GM12878 (cell line): ENCODE results near the gene SLA2. TPM values are rescaled to one million over a fixed set of nuclear protein-coding genes. Genes with fewer than 3 reads are reported as not detected.

Experiments used
- ATAC-seq: fragments of 200-7000 bp; cut with Tn5 transposase; 3 replicates; pipeline ENCODE4 v1.9.1; 2020; ENCODE audit warnings: mild to moderate bottlenecking, moderate library complexity
- BruUV-seq: library from RNA; stranded (reverse); fragments of 400-500 nt; replicated peaks from 2 replicates; lab custom pipeline; 2021; lab: Mats Ljungman, UMichigan
- CTCF ChIA-PET: fragments of 300-600 bp; sonication (Branson Sonifier 250); formaldehyde crosslinking; extraction: SDS; loops from one replicate; lab custom pipeline; 2021; ENCODE audit warnings: inconsistent platforms; lab: Yijun Ruan, JAX
- POLR2A ChIA-PET: fragments of 350-600 bp; formaldehyde crosslinking; extraction: SDS; loops from one replicate; lab custom pipeline; 2021; ENCODE audit warnings: inconsistent platforms; lab: Charles Lee
- RAD21 ChIA-PET: fragments of 300-600 bp; sonication (Branson Sonifier 250); formaldehyde crosslinking; loops from one replicate; lab custom pipeline; 2023; ENCODE audit warnings: antibody characterized with exemption; ENCODE audit not compliant: unreplicated experiment; lab: Charles Lee
- SMC1A ChIA-PET: fragments of 300-600 bp; sonication (Branson Sonifier 250); formaldehyde crosslinking; loops from one replicate; lab custom pipeline; 2023; ENCODE audit not compliant: unreplicated experiment, uncharacterized antibody; lab: Charles Lee
- DNase-seq: peaks from one replicate; pipeline ENCODE4 v3.0.0-alpha.2; 2011; ENCODE audit warnings: low read depth, low spot score
- FAIRE-seq: peaks from 3 replicates; lab custom pipeline; 2011; peaks lifted over from hg19 to GRCh38; lab: Jason Lieb, UNC
- H2AFZ ChIP-seq: 2 replicates; pipeline ENCODE4 v1.6.0; 2011; ENCODE audit warnings: low read depth, low read length, control low read depth; ENCODE audit not compliant: control insufficient read depth
- H3K27ac ChIP-seq: 2 replicates; pipeline ENCODE4 v1.5.1; 2011; ENCODE audit warnings: control low read depth; ENCODE audit not compliant: control insufficient read depth, insufficient read depth
- H3K27me3 ChIP-seq, 2 experiments: replicated peaks in 1 of 2; 2 replicates each; pipeline versions ENCODE4 v1.6.0 to v1.6.1; 2011; ENCODE audit warnings: low read length in 1 of 2; ENCODE audit not compliant: control insufficient read depth in 2 of 2, insufficient read depth in 2 of 2
- H3K36me3 ChIP-seq, 2 experiments: 2 replicates each; pipeline ENCODE4 v1.5.1; 2011; ENCODE audit warnings: low read length in 1 of 2; ENCODE audit not compliant: control insufficient read depth in 2 of 2, insufficient read depth in 2 of 2
- H3K4me1 ChIP-seq: 2 replicates; pipeline ENCODE4 v1.6.1; 2011; ENCODE audit warnings: mild to moderate bottlenecking, low read length, moderate library complexity, mixed read lengths; ENCODE audit not compliant: control insufficient read depth, insufficient read depth
- H3K4me2 ChIP-seq: 2 replicates; pipeline ENCODE4 v1.6.0; 2011; ENCODE audit warnings: control low read depth; ENCODE audit not compliant: control insufficient read depth, insufficient read depth
- H3K4me3 ChIP-seq: fragments of 200-600 bp; sonication (generic); 2 replicates; pipeline ENCODE4 v1.5.1; 2016
- H3K79me2 ChIP-seq: 2 replicates; pipeline ENCODE4 v1.6.0; 2011; ENCODE audit warnings: low read length; ENCODE audit not compliant: control insufficient read depth, insufficient read depth
- H3K9ac ChIP-seq: 2 replicates; pipeline ENCODE4 v1.8.0; 2011; ENCODE audit warnings: low read length, control low read depth, mixed read lengths; ENCODE audit not compliant: control insufficient read depth, insufficient read depth
- H3K9me3 ChIP-seq: replicated peaks from 3 replicates; pipeline ENCODE4 v1.5.1; 2011; ENCODE audit warnings: mild to moderate bottlenecking, low read length; ENCODE audit not compliant: control insufficient read depth, insufficient read depth
- H4K20me1 ChIP-seq: 2 replicates; pipeline ENCODE4 v1.6.0; 2011; ENCODE audit not compliant: control insufficient read depth, insufficient read depth
- ASH2L ChIP-seq: fragments of 300-600, 200-600 bp; sonication (generic); IDR thresholded peaks from 2 replicates; pipeline ENCODE4 v1.6.1; 2017; ENCODE audit warnings: low read depth, mild to moderate bottlenecking, borderline replicate concordance
- MEF2A ChIP-seq: IDR thresholded peaks from 2 replicates; pipeline ENCODE4 v1.6.1; 2011; ENCODE audit warnings: low read depth, mild to moderate bottlenecking, low read length, moderate library complexity; ENCODE audit not compliant: insufficient read depth
- NR2C1 ChIP-seq: fragments of 450-650 bp; IDR thresholded peaks from 2 replicates; pipeline ENCODE4 v1.6.1; 2017; ENCODE audit warnings: antibody characterized with exemption, mild to moderate bottlenecking, moderate library complexity
- PKNOX1 ChIP-seq: fragments of 450-650 bp; IDR thresholded peaks from 2 replicates; pipeline ENCODE4 v1.6.1; 2016; ENCODE audit warnings: mild to moderate bottlenecking
- SMC3 ChIP-seq: IDR thresholded peaks from 2 replicates; pipeline ENCODE4 v1.6.1; 2011; ENCODE audit warnings: low read length, improper control_type of control experiment, borderline replicate concordance
- SREBF1 ChIP-seq: IDR thresholded peaks from 2 replicates; pipeline ENCODE4 v1.6.1; 2012; ENCODE audit warnings: mild to moderate bottlenecking, low read length
- SREBF2 ChIP-seq: IDR thresholded peaks from 2 replicates; pipeline ENCODE4 v1.6.1; 2012; ENCODE audit warnings: mild to moderate bottlenecking, low read length
- TCF12 ChIP-seq: IDR thresholded peaks from 2 replicates; pipeline ENCODE4 v1.6.1; 2011; ENCODE audit warnings: low read depth, mild to moderate bottlenecking, low read length
- ZBTB4 ChIP-seq: fragments of 450-650 bp; formaldehyde crosslinking; IDR thresholded peaks from 2 replicates; pipeline ENCODE4 v1.4.0; 2022; ENCODE audit warnings: mild to moderate bottlenecking, moderate library complexity
- WGBS: methylation state at CpG from one replicate; pipeline ENCODE4 v1.1.6; 2016; ENCODE audit warnings: low lambda C conversion rate; ENCODE audit not compliant: insufficient replicate concordance, insufficient coverage; ENCODE audit errors: missing lambda C conversion rate; 5-methylcytosine and 5-hydroxymethylcytosine counted together
- in situ Hi-C: fragments of 300-500 bp; cut with MboI; formaldehyde crosslinking; loops from 9 replicates; pipeline ENCODE4 v1.14.3; 2018; ENCODE audit warnings: mixed read lengths
- intact Hi-C: fragments of 100-400 bp; cut with micrococcal nuclease; formaldehyde crosslinking; loops from one replicate; pipeline ENCODE4 v1.14.2; 2022; ENCODE audit not compliant: unreplicated experiment
- polyA plus RNA-seq, 11 experiments: library from polyadenylated mRNA; depleted of rRNA in 4 of 11; unstranded in 6 of 11; stranded (reverse) in 5 of 11; fragments of >200 nt; fragmentation: Nextera tagmentation in 4 of 11; fragmentation: Illumina TruSeq in 1 of 11; extraction: Ambion mirVana in 4 of 11; extraction: Trizol in 1 of 11; gene quantifications; 1 replicate in 1 of 11; 2 replicates in 10 of 11; pipeline versions ENCODE4 v1.2.1 to v1.2.3, GENCODE V29; 2011 to 2016; ENCODE audit warnings: inconsistent platforms in 2 of 11, missing spikeins in 2 of 11, low read depth in 1 of 11
- total RNA-seq, 4 experiments: library from RNA; depleted of rRNA in 3 of 4; stranded (reverse); fragments of >200 nt in 3 of 4; fragmentation: Illumina TruSeq in 1 of 4; extraction: Trizol in 1 of 4; gene quantifications; 2 replicates each; pipeline versions ENCODE4 v1.2.1 to v1.2.3, GENCODE V29; 2013 to 2021

Gene SLA2
- total and polyA plus RNA-seq, 10 of the 15 experiments (the other 5 are each of a cell fraction or from before 2014, with no cell fraction given): 0.29 to 3.3 (median 1.4) TPM

- H2AFZ ChIP-seq: no peak overlapping the region
- no peak for FAIRE-seq
- intact Hi-C loops: loop anchor here (5.0 kb wide), 1 partner anchor 216 kb away; no protein-coding TSS in a partner anchor
- no peaks in the 10 kb centered on the region for H3K79me2 ChIP-seq
- no peak overlapping the region for H3K4me3 ChIP-seq
- ChIA-PET RAD21 (no interaction called here), SMC1A (interaction anchor here (1.4 kb wide), 1 partner anchor 10 kb away, joined by 4 read pairs; no protein-coding TSS in a partner anchor), CTCF (interaction anchor here (0.8 to 1.1 kb wide), 2 partner anchors 58 to 249 kb away, joined by 3 read pairs; no protein-coding TSS in a partner anchor), POLR2A (no interaction called here)
- in situ Hi-C loops: no loop called here
- H3K9me3 ChIP-seq: no peaks in the 10 kb centered on the region
- 94% methylated on average over 3 of the region's 3 CpGs for WGBS
- no peaks in the 10 kb centered on the region; a peak in 1 of 4 replicates for H3K36me3 ChIP-seq
- no peaks in the 10 kb centered on the region for H3K4me1 ChIP-seq
- DNase-seq: no peak
- H3K27me3 ChIP-seq: no peaks in the 10 kb centered on the region
- no peaks in the 10 kb centered on the region for H4K20me1 ChIP-seq
- TF ChIP-seq PKNOX1 (no peak), TCF12 (no peak)
- no peak overlapping the region for H3K27ac ChIP-seq
- H3K9ac ChIP-seq: no peak overlapping the region
- BruUV-seq: TSS peak; percentile 61
- no peak for ATAC-seq
- H3K4me2 ChIP-seq: no peak overlapping the region
Observed at GRCh38 chr20:36670665-36671357, 24.8 kb upstream of the SLA2 start.

- Histone ChIP-seq H3K9me3 (no peaks in the 10 kb centered on the region), H3K4me2 (no peak overlapping the region), H3K9ac (no peak overlapping the region), H3K27ac (no peak overlapping the region), H3K4me1 (no peaks in the 10 kb centered on the region), H3K27me3 (no peaks in the 10 kb centered on the region), H3K36me3 (no peaks in the 10 kb centered on the region; a peak in 2 of 4 replicates), H3K79me2 (no peaks in the 10 kb centered on the region), H4K20me1 (no peaks in the 10 kb centered on the region), H3K4me3 (no peak overlapping the region), H2AFZ (no peak overlapping the region)
- FAIRE-seq (no peak), ATAC-seq (no peak), DNase-seq (no peak)
- no TSS peak for BruUV-seq
- in situ Hi-C loops: no loop called here
- ChIA-PET SMC1A (interaction anchor here (0.6 to 1.7 kb wide), 7 partner anchors 13 to 142 kb away, joined by 3 to 5 read pairs (median 3); partner anchors contain the start of gene SLA2), POLR2A (no interaction called here), CTCF (interaction anchor here (0.7 to 2.4 kb wide), 7 partner anchors 20 to 253 kb away, joined by 3 to 11 read pairs (median 5); no protein-coding TSS in a partner anchor), RAD21 (interaction anchor here (0.7 to 1.3 kb wide), 3 partner anchors 142 to 223 kb away, joined by 3 to 5 read pairs (median 3); no protein-coding TSS in a partner anchor)
- intact Hi-C loops: no loop called here
- 84% methylated on average over 4 of the region's 4 CpGs for WGBS
- TF ChIP-seq NR2C1: no peak
- TF ChIP-seq MEF2A: no peak
- no peak for TF ChIP-seq ZBTB4
- no peak for TF ChIP-seq ASH2L
- no peak for TF ChIP-seq SREBF1
- peak; percentile 26; the same call in 1 of the 2 replicates for TF ChIP-seq SMC3
- TF ChIP-seq SREBF2: no peak
Observed at GRCh38 chr20:36666181-36666740, 20.3 kb upstream of the SLA2 start.
